Measurements from ENCODE around the gene HMGCR.

Gene HMGCR

DNA sequence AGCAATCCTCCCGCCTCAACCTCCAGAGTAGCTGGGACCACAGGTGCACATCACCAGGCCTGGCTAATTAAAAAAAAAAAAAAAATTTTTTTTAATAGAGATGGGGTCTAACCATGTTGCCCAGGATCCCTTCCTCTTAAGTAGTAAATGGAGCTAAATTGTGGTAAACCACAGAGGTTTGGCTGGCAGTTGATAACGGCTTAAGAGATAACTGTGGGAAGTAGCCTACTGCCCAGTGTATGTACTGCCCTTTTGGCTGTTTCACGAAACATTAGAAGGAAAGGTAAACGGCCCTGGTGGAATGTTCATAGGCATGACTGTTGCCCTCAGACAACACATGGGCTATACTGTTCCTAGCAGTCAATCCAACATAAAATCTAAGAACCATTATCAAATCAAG lies 44.4 kb downstream of the HMGCR start:
- H3K4me3 ChIP-seq (ENCODE audit: low read depth, low read length) = no peak overlapping the region
- TF ChIP-seq, protein P1, sequence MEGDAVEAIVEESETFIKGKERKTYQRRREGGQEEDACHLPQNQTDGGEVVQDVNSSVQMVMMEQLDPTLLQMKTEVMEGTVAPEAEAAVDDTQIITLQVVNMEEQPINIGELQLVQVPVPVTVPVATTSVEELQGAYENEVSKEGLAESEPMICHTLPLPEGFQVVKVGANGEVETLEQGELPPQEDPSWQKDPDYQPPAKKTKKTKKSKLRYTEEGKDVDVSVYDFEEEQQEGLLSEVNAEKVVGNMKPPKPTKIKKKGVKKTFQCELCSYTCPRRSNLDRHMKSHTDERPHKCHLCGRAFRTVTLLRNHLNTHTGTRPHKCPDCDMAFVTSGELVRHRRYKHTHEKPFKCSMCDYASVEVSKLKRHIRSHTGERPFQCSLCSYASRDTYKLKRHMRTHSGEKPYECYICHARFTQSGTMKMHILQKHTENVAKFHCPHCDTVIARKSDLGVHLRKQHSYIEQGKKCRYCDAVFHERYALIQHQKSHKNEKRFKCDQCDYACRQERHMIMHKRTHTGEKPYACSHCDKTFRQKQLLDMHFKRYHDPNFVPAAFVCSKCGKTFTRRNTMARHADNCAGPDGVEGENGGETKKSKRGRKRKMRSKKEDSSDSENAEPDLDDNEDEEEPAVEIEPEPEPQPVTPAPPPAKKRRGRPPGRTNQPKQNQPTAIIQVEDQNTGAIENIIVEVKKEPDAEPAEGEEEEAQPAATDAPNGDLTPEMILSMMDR (IDR thresholded peaks at IDR 0.05; ENCODE audit: borderline replicate concordance, insufficient read depth, low read depth, low read length) = no peak

- TF ChIP-seq, protein P1 (IDR thresholded peaks at IDR 0.05; ENCODE audit: borderline replicate concordance, insufficient read depth, low read depth, low read length) = no peak
- H3K4me3 ChIP-seq (ENCODE audit: low read depth, low read length) = no peak overlapping the region
Measured at GRCh38 chr5:75384218-75384617, 47.2 kb downstream of the HMGCR start.

DNA sequence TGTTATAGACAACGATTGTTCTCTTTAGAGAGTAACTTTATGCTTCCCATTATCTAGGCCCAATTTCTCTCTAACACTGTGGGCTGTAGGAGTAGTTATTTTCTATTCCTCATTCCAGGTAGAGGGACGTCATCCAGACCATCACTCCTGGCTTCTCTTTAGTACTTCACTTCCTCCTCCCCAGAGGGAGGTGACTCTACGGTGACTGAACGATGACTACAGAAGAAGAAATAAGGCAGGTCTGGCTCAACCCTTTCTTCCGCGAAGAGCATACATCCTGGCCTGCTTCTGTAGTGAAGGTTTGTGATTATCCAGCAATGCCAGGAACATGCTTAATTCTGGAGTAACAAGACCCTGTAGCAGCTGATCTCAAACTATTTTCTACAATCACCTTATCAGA lies 50.8 kb downstream of the HMGCR start:
- H3K4me3 ChIP-seq (ENCODE audit: low read depth, low read length) = no peak overlapping the region
- TF ChIP-seq, protein P1 (IDR thresholded peaks at IDR 0.05; ENCODE audit: borderline replicate concordance, insufficient read depth, low read depth, low read length) = no peak

- TF ChIP-seq, protein P1 (IDR thresholded peaks at IDR 0.05; ENCODE audit: borderline replicate concordance, insufficient read depth, low read depth, low read length) = no peak
- no peak overlapping the region for H3K4me3 ChIP-seq (ENCODE audit: low read depth, low read length)
Measured at GRCh38 chr5:75389430-75389829, 52.4 kb downstream of the HMGCR start.

GRCh38 chr5:75395277-75395676 lies 58.3 kb downstream of the HMGCR start:
- TF ChIP-seq, protein P1 (IDR thresholded peaks at IDR 0.05; ENCODE audit: borderline replicate concordance, insufficient read depth, low read depth, low read length) = no peak
- H3K4me3 ChIP-seq (ENCODE audit: low read depth, low read length) = no peak overlapping the region

DNA sequence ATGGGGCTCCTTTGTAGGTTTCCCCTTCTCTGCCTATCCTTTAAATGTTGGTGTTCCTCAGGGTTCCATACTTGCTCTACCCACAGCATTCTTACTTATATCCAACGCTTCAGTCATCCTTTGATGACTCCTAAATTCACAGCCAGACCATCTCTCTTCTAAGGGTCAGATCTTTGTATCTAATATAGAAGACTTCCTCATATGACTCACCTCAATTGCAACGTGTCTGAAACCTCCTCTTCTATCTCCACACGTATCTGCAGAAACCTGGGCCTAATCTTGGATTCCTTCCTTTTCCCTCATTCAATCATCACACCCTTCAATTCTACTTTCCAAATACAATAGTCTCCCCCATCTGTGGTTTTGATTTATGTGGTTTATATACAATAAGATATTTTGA lies 68.3 kb downstream of the HMGCR start:
- TF ChIP-seq, protein P1 (IDR thresholded peaks at IDR 0.05; ENCODE audit: borderline replicate concordance, insufficient read depth, low read depth, low read length) = no peak
- no peak overlapping the region for H3K4me3 ChIP-seq (ENCODE audit: low read depth, low read length)
